ENCODE results near the gene OLFML2A. TPM values are rescaled to one million over a fixed set of nuclear protein-coding genes. Genes with fewer than 3 reads are reported as not detected.
A peak's percentile ranks its signal among the peaks of the same experiment; 100 is the strongest.
"Not testable (repeated sequence)": the region's sequence is repeated elsewhere in the genome, so short reads cannot be mapped to it uniquely, and the experiment has no call there.

The OLFML2A gene
- total and polyA plus RNA-seq, 12 donors, result 5.9 to 51.2 (median 31.8) TPM

- H3K4me3 ChIP-seq, result no peak overlapping the region
- H3K9me3 ChIP-seq, result no peaks in the 10 kb centered on the region
- TF ChIP-seq CTCF (IDR thresholded peaks at IDR 0.05), result no peak
- WGBS, 2 donors, result 34 to 51% methylated on average over 7 of the region's 7 CpGs
- ATAC-seq, result peak in 7 of 8 donors; percentile 2 to 31 (median 12)
- intact Hi-C loops (cut with DNase I), result loop anchor here in 4 of 10 donors (5.0 kb wide), 2 partner anchors 37 to 42 kb away; no protein-coding TSS in a partner anchor
- H3K36me3 ChIP-seq, result no peaks in the 10 kb centered on the region
- H3K4me1 ChIP-seq, result peaks cover 25 to 62% (median 50%) of the 10 kb centered on the region in 9 donors
- H3K27ac ChIP-seq, result peak overlapping the region; percentile 60 to 96 (median 88)
- no peak for DNase-seq
- H3K27me3 ChIP-seq, result peaks cover 0 to 6% (median 0%) of the 10 kb centered on the region in 7 donors
Measured at GRCh38 chr9:124834591-124834990, 57.7 kb downstream of the OLFML2A start.

GRCh38 chr9:124835026-124835557 is 58.2 kb downstream of the OLFML2A start:
- intact Hi-C loops (cut with DNase I), result loop anchor here in 2 of 10 donors (5.0 kb wide), 2 partner anchors 58 to 63 kb away; partner anchors contain the start of genes NR6A1 (in 1 of the 2) and OLFML2A (in 1 of the 2)
- 12 to 15% methylated on average over 13 of the region's 13 CpGs for WGBS, 2 donors
- TF ChIP-seq CTCF (IDR thresholded peaks at IDR 0.05), result no peak
- Histone ChIP-seq H3K27ac (peak overlapping the region; percentile 60 to 96 (median 88)), H3K9me3 (no peaks in the 10 kb centered on the region), H3K4me1 (peaks cover 27 to 67% (median 50%) of the 10 kb centered on the region in 9 donors), H3K36me3 (no peaks in the 10 kb centered on the region), H3K27me3 (peaks cover 0 to 6% (median 0%) of the 10 kb centered on the region in 7 donors), H3K4me3 (peak overlapping the region in 2 of 10 donors; percentile 10)
- ATAC-seq, result peak; percentile 18 to 77 (median 58)
- DNase-seq, result peak; percentile 89 to 92

GRCh38 chr9:124838132-124838531 is 61.2 kb downstream of the OLFML2A start:
- H3K4me1 ChIP-seq, result peaks cover 16 to 52% (median 29%) of the 10 kb centered on the region in 9 donors
- ATAC-seq, DNase-seq, H3K36me3 ChIP-seq, H3K27ac ChIP-seq, H3K27me3 ChIP-seq, H3K4me3 ChIP-seq, H3K9me3 ChIP-seq: not testable (repeated sequence)
- 68 to 70% methylated on average over 5 of the region's 5 CpGs for WGBS, 2 donors
- intact Hi-C loops (cut with DNase I), result loop anchor here in 2 of 10 donors (5.0 kb wide), 2 partner anchors 61 to 66 kb away; partner anchors contain the start of genes NR6A1 (in 1 of the 2) and OLFML2A (in 1 of the 2)

DNA sequence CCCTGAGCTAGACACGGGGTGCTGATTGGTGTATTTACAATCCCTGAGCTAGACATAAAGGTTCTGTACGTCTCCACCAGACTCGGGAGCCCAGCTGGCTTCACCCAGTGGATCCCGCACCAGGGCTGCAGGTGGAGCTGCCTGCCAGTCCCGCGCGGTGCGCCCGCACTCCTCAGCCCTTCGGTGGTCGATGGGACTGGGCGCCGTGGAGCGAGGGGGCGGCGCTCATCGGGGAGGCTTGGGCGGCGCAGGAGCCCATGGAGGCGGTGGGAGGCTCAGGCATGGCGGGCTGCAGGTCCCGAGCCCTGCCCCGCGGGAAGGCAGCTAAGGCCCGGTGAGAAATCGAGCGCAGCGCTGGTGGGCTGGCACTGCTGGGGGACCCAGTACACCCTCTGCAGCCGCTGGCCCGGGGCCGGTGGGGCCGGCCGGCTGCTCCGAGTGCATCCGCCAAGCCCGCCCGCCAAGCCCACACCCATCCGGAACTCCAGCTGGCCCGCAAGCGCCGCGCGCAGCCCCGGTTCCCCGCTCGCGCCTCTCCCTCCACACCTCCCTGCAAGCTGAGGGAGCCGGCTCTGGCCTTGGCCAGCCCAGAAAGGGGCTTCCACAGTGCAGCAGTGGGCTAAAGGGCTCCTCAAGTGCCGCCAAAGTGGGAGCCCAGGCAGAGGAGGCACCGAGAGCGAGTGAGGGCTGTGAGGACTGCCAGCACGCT is 61.8 kb downstream of the OLFML2A start:
- ATAC-seq, H3K27me3 ChIP-seq, DNase-seq, H3K9me3 ChIP-seq, H3K36me3 ChIP-seq, H3K27ac ChIP-seq: not testable (repeated sequence)
- intact Hi-C loops (cut with DNase I), result loop anchor here in 2 of 10 donors (5.0 kb wide), 2 partner anchors 61 to 66 kb away; partner anchors contain the start of genes NR6A1 (in 1 of the 2) and OLFML2A (in 1 of the 2)
- Histone ChIP-seq H3K4me1 (peaks cover 16 to 49% (median 25%) of the 10 kb centered on the region in 9 donors), H3K4me3 (peak overlapping the region in 1 of 10 donors; percentile 29)
- WGBS, 2 donors, result 69 to 70% methylated on average over 38 to 40 of the region's 52 CpGs

GRCh38 chr9:124839612-124840299 is 62.8 kb downstream of the OLFML2A start:
- intact Hi-C loops (cut with DNase I), result loop anchor here in 3 of 10 donors (5.0 kb wide), 3 partner anchors 57 to 67 kb away; partner anchors contain the start of genes NR6A1 (in 1 of the 3) and OLFML2A (in 1 of the 3)
- 71 to 75% methylated on average over 12 of the region's 12 CpGs for WGBS, 2 donors
- Histone ChIP-seq H3K36me3 (no peaks in the 10 kb centered on the region), H3K27me3 (peaks cover 0 to 6% (median 0%) of the 10 kb centered on the region in 7 donors), H3K27ac (peak overlapping the region in 5 of 10 donors; percentile 12 to 61 (median 47)), H3K4me1 (peaks cover 9 to 39% (median 15%) of the 10 kb centered on the region in 9 donors), H3K9me3 (no peaks in the 10 kb centered on the region), H3K4me3 (no peak overlapping the region)
- peak in 2 of 8 donors; percentile 2 to 28 for ATAC-seq
- no peak for DNase-seq
- peak; percentile 12 to 59 (median 48) for TF ChIP-seq CTCF (IDR thresholded peaks at IDR 0.05)
